OCI-LY1 (cell line): ENCODE measurements around the gene CLEC19A.

ENCODE experiments used
- H2AFZ ChIP-seq: fragments of 200-600 bp; sonication (generic), shearing (Covaris generic); 2 replicates; pipeline ENCODE4 v1.6.0; 2014; ENCODE audit warnings: antibody characterized with exemption, mild to moderate bottlenecking, low read length
- H3F3A ChIP-seq: fragments of 200-600 bp; sonication (generic), shearing (Covaris generic); 2 replicates; pipeline ENCODE4 v1.6.0; 2014; ENCODE audit warnings: mild to moderate bottlenecking, antibody characterized with exemption, low read length, moderate library complexity; ENCODE audit not compliant: insufficient read depth
- H3K27ac ChIP-seq: fragments of 200-600 bp; sonication (generic); 2 replicates; pipeline ENCODE4 v1.5.1; 2014; ENCODE audit warnings: low read length, mixed run types, mild to moderate bottlenecking, low read depth; ENCODE audit not compliant: poor library complexity, severe bottlenecking
- H3K27me3 ChIP-seq: fragments of 200-600 bp; sonication (generic); 2 replicates; pipeline ENCODE4 v1.6.0; 2014; ENCODE audit warnings: antibody characterized with exemption, mild to moderate bottlenecking, low read length, moderate library complexity; ENCODE audit not compliant: insufficient read depth
- H3K36me3 ChIP-seq: fragments of 200-600 bp; sonication (generic); 2 replicates; pipeline ENCODE4 v1.6.1; 2014; ENCODE audit warnings: mild to moderate bottlenecking, antibody characterized with exemption, low read length, moderate library complexity, mixed read lengths; ENCODE audit not compliant: insufficient read depth
- H3K4me1 ChIP-seq: fragments of 200-600 bp; sonication (generic); 2 replicates; pipeline ENCODE4 v1.5.1; 2014; ENCODE audit warnings: mild to moderate bottlenecking, low read length, moderate library complexity; ENCODE audit not compliant: insufficient read depth, severe bottlenecking
- H3K4me2 ChIP-seq: fragments of 200-600 bp; sonication (generic), shearing (Covaris generic); 2 replicates; pipeline ENCODE4 v1.6.1; 2014; ENCODE audit warnings: low read length
- H3K4me3 ChIP-seq: fragments of 200-600 bp; sonication (generic); 2 replicates; pipeline ENCODE4 v1.5.1; 2014; ENCODE audit warnings: low read length, low read depth, mild to moderate bottlenecking, mixed read lengths; ENCODE audit not compliant: poor library complexity, severe bottlenecking
- H3K79me2 ChIP-seq: fragments of 200-600 bp; shearing (Covaris generic); 2 replicates; pipeline ENCODE4 v1.6.1; 2016; ENCODE audit warnings: mixed run types, low read length, mixed read lengths; ENCODE audit not compliant: insufficient read depth
- H3K9ac ChIP-seq: fragments of 200-600 bp; sonication (generic), shearing (Covaris generic); 2 replicates; pipeline ENCODE4 v1.6.1; 2014; ENCODE audit warnings: mild to moderate bottlenecking, low read length, mixed read lengths
- H3K9me2 ChIP-seq: fragments of 200-600 bp; sonication (generic), shearing (Covaris generic); 2 replicates; pipeline ENCODE4 v1.6.1; 2014; ENCODE audit warnings: low read depth, mild to moderate bottlenecking, low read length, mixed read lengths
- H3K9me3 ChIP-seq: fragments of 200-600 bp; shearing (Covaris generic); 2 replicates; pipeline ENCODE4 v1.6.1; 2014; ENCODE audit warnings: low read length, mixed read lengths
- H4K20me1 ChIP-seq: fragments of 200-600 bp; sonication (generic), shearing (Covaris generic); 2 replicates; pipeline ENCODE4 v1.6.0; 2016; ENCODE audit warnings: mild to moderate bottlenecking, low read length; ENCODE audit not compliant: insufficient read depth
- CTCF ChIP-seq: fragments of 200-600 bp; sonication (generic), shearing (Covaris generic); IDR thresholded peaks from 2 replicates; pipeline ENCODE4 v1.5.1; 2017; ENCODE audit warnings: mild to moderate bottlenecking, antibody characterized with exemption, low read length, moderate library complexity, mixed read lengths
- EZH2 ChIP-seq: fragments of 200-600 bp; sonication (generic), shearing (Covaris generic); IDR thresholded peaks from 2 replicates; pipeline ENCODE4 v1.8.0; 2017; ENCODE audit warnings: borderline replicate concordance, mixed run types, mild to moderate bottlenecking, antibody characterized with exemption, low read length, moderate library complexity, mixed read lengths

The CLEC19A gene

DNA sequence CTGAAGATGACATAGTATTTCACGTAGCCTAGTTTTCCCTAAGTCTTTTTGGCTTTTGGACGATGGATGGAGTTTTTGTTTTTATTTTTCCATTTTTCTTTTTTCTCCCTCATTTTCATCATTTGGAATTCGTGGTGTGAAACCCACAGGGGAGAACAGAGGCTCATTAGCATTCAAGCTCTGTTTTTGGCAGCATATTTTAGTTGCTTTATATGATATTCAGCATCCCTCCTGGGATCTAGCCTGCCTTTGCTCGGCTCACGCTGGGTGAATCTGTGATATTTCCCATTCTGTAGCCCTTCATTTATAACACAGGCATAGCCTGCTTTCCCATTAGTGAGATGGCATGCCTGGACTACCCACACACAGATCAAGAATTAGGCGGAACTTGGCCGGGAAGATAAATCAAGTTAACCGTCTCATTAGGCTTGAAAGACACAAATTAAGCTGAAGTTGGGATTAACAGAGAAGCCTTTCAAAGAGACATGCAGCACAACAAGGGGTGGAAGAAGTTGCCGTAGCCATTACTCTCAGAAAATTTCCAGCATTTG lies 20.1 kb upstream of the CLEC19A start:
- Histone ChIP-seq H3K79me2 (no peaks in the 10 kb centered on the region), H3K9me2 (no peaks in the 10 kb centered on the region)

DNA sequence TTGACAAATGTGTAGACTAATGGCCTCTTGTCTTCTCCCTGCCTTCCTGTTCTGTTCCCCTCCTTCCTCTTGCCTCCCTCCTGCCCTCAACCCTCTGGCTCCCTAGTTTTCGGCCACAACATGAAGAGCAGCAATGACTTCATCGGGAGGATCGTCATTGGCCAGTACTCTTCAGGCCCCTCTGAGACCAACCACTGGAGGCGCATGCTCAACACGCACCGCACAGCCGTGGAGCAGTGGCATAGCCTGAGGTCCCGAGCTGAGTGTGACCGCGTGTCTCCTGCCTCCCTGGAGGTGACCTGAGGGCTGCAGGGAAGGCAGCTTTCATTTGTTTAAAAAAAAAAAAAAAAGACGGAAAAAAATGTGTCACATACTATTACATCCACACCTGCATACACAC lies 18.8 kb upstream of the CLEC19A start:
- Histone ChIP-seq H3K9me2 (no peaks in the 10 kb centered on the region), H3K9me3 (no peaks in the 10 kb centered on the region; the same call in 1 of the 2 replicates), H3F3A (no peaks in the 10 kb centered on the region), H3K79me2 (no peaks in the 10 kb centered on the region), H3K27me3 (no peaks in the 10 kb centered on the region), H3K27ac (no peak overlapping the region), H3K4me1 (no peaks in the 10 kb centered on the region), H3K4me2 (no peak overlapping the region), H3K36me3 (no peaks in the 10 kb centered on the region), H3K9ac (no peak overlapping the region), H2AFZ (no peak overlapping the region), H4K20me1 (no peaks in the 10 kb centered on the region), H3K4me3 (no peak overlapping the region)
- TF ChIP-seq EZH2 (no peak), CTCF (no peak)

More for the DNA sequence above, 20.1 kb upstream of the CLEC19A start:
- Histone ChIP-seq H2AFZ (no peak overlapping the region), H3K4me3 (no peak overlapping the region), H3F3A (no peaks in the 10 kb centered on the region), H3K4me1 (no peaks in the 10 kb centered on the region), H3K27ac (no peak overlapping the region), H3K27me3 (no peaks in the 10 kb centered on the region), H4K20me1 (no peaks in the 10 kb centered on the region), H3K9ac (no peak overlapping the region), H3K36me3 (no peaks in the 10 kb centered on the region), H3K9me3 (no peaks in the 10 kb centered on the region; the same call in 1 of the 2 replicates), H3K4me2 (no peak overlapping the region)
- no peak for TF ChIP-seq CTCF
- no peak for TF ChIP-seq EZH2

GRCh38 chr16:19269098-19269497 lies 16.4 kb upstream of the CLEC19A start:
- no peaks in the 10 kb centered on the region for H3K9me2 ChIP-seq
- no peaks in the 10 kb centered on the region for H3K4me1 ChIP-seq
- no peak overlapping the region for H3K27ac ChIP-seq
- no peak overlapping the region for H3K4me2 ChIP-seq
- no peaks in the 10 kb centered on the region for H3K36me3 ChIP-seq
- H3K9me3 ChIP-seq: no peaks in the 10 kb centered on the region; the same call in 1 of the 2 replicates
- no peak overlapping the region for H3K4me3 ChIP-seq
- no peaks in the 10 kb centered on the region for H3K79me2 ChIP-seq
- no peak overlapping the region for H2AFZ ChIP-seq
- H4K20me1 ChIP-seq: no peaks in the 10 kb centered on the region
- H3K27me3 ChIP-seq: no peaks in the 10 kb centered on the region
- H3F3A ChIP-seq: no peaks in the 10 kb centered on the region
- no peak for TF ChIP-seq CTCF
- TF ChIP-seq EZH2: no peak
- H3K9ac ChIP-seq: no peak overlapping the region
